K562 (cell line): ENCODE data around the gene OCIAD1. TPM values are rescaled to one million over a fixed set of nuclear protein-coding genes. Genes with fewer than 3 reads are reported as not detected.

Experiments
- HNRNPUL1 ChIP-seq: fragments of 200-400 bp; formaldehyde crosslinking; IDR thresholded peaks from 2 replicates; pipeline ENCODE4 v1.6.1; 2017; ENCODE audit warnings: low read length
- SAFB2 ChIP-seq: fragments of 200-400 bp; formaldehyde crosslinking; IDR thresholded peaks from 2 replicates; pipeline ENCODE4 v1.6.1; 2018; ENCODE audit warnings: borderline replicate concordance, low read length, low read depth, moderate library complexity; ENCODE audit not compliant: severe bottlenecking
- TCFL5 ChIP-seq: fragments of 250-450 bp; sonication (Bioruptor Pico); conservative IDR thresholded peaks from 2 replicates; pipeline ENCODE4 v1.6.1; 2021; ENCODE audit warnings: mild to moderate bottlenecking, moderate library complexity, matching md5 sums
- polyA plus RNA-seq, 8 experiments: library from polyadenylated mRNA; depleted of rRNA in 4 of 8; stranded (reverse) in 5 of 8; unstranded in 3 of 8; fragments of >200 nt; fragmentation: Nextera tagmentation in 2 of 8; fragmentation: Illumina TruSeq in 1 of 8; extraction: Ambion mirVana in 2 of 8; extraction: Trizol in 1 of 8; gene quantifications; 2 replicates each; pipeline versions ENCODE4 v1.2.1 to v1.2.3, GENCODE V29; 2011 to 2014; ENCODE audit warnings: inconsistent platforms in 1 of 8, missing spikeins in 1 of 8
- total RNA-seq, 7 experiments: library from RNA; depleted of rRNA in 6 of 7; stranded (reverse); fragments of >200 nt in 6 of 7; fragmentation: Illumina TruSeq in 2 of 7; extraction: Trizol in 2 of 7; gene quantifications; 2 replicates each; pipeline versions ENCODE4 v1.2.1 to v1.2.3, GENCODE V29; 2011 to 2021; ENCODE audit warnings: low replicate concordance in 1 of 7
- TF ChIP-seq, protein P1 (sequence below), 2 experiments: fragments of 450-650 bp in 1 of 2; sonication (generic) in 1 of 2; formaldehyde crosslinking in 1 of 2; IDR thresholded peaks; 2 replicates each; pipeline versions ENCODE4 v1.7.1 to v1.9.0; 2016 to 2022; ENCODE audit warnings: inconsistent platforms in 1 of 2, mild to moderate bottlenecking in 1 of 2, missing genetic modification reagents in 1 of 2

The OCIAD1 gene
- total and polyA plus RNA-seq, 9 of the 15 experiments (the other 6 are each of a cell fraction or from before 2014, with no cell fraction given) = 99.0 to 358 (median 196) TPM

DNA sequence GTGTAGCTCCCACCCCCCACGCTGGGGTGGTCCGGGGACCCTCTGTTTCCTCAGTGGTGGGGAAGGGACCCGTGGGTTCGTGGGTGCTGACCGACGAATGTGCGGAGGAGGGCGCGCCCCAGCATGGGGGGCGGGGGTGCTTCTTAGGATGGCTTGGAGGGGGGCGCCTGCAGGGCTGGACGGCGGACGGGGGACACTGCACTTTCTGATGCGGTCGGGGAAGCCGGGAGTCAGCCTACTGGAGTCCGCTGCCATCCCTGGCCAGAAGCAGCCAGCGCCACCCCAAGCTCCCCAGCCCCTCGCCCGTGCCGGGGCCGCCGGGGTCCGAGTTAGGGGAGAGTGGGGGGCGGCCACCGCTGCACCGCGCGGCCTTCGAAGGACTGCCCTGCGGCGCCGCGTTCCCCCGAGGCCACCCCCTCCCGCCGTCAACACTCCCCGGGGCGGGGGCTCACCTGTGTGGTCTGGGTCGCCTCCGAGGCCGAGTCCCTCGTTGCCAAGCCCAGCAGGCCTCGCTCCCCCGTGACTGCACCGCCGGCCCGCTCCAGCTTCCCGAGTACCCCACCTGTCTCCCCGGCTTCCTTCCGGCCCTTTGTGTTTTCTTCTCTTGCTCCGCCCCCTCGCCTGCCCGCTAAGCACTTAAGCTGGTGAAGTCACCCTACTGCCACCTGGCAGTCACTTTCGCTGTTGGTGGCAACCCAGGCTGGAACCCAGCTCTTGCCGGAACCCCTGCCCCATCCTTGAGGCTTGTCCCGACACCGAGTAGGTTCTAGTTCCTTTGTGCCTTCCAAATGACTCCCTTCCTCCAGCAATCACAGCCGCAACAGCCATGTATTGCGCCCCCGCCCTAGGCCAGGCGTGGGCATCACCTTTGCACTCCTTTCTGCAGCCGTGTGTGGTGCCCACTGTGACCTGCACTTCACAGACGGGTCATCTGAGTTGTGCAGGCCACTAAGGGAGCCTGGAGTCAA lies 75.6 kb downstream of the OCIAD1 start, which contains the start of gene OCIAD2 (continued):
- TF ChIP-seq, protein P1, sequence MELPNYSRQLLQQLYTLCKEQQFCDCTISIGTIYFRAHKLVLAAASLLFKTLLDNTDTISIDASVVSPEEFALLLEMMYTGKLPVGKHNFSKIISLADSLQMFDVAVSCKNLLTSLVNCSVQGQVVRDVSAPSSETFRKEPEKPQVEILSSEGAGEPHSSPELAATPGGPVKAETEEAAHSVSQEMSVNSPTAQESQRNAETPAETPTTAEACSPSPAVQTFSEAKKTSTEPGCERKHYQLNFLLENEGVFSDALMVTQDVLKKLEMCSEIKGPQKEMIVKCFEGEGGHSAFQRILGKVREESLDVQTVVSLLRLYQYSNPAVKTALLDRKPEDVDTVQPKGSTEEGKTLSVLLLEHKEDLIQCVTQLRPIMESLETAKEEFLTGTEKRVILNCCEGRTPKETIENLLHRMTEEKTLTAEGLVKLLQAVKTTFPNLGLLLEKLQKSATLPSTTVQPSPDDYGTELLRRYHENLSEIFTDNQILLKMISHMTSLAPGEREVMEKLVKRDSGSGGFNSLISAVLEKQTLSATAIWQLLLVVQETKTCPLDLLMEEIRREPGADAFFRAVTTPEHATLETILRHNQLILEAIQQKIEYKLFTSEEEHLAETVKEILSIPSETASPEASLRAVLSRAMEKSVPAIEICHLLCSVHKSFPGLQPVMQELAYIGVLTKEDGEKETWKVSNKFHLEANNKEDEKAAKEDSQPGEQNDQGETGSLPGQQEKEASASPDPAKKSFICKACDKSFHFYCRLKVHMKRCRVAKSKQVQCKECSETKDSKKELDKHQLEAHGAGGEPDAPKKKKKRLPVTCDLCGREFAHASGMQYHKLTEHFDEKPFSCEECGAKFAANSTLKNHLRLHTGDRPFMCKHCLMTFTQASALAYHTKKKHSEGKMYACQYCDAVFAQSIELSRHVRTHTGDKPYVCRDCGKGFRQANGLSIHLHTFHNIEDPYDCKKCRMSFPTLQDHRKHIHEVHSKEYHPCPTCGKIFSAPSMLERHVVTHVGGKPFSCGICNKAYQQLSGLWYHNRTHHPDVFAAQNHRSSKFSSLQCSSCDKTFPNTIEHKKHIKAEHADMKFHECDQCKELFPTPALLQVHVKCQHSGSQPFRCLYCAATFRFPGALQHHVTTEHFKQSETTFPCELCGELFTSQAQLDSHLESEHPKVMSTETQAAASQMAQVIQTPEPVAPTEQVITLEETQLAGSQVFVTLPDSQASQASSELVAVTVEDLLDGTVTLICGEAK (IDR thresholded peaks at IDR 0.05) = no peak
- TF ChIP-seq, protein P1 (CRISPR knock-in tag; IDR thresholded peaks at IDR 0.05) = no peak
- no peak for TF ChIP-seq HNRNPUL1
- no peak for TF ChIP-seq SAFB2
- no peak for TF ChIP-seq TCFL5 (CRISPR knock-in tag)
